Activated T-cell treated with anti-CD3 and anti-CD28 coated beads, Interleukin-2, amount 50 U/mL, for 4 hours (primary cell): ENCODE data around the gene TFB1M. TPM values are rescaled to one million over a fixed set of nuclear protein-coding genes. Genes with fewer than 3 reads are reported as not detected.

ENCODE experiments used
- ATAC-seq, 2 donors: fragments of 200-7000 bp; cut with Tn5 transposase; one replicate each; pipeline ENCODE4 v1.10.0; 2021
- DNase-seq: peaks from one replicate; pipeline ENCODE4 v3.0.0-alpha.2; 2020
- H3K27me3 Mint-ChIP-seq: one replicate; pipeline ENCODE4 v1.8.0; 2021; ENCODE audit warnings: low read depth, mixed read lengths
- H3K36me3 Mint-ChIP-seq: one replicate; pipeline ENCODE4 v1.8.0; 2022; ENCODE audit warnings: mixed read lengths; ENCODE audit not compliant: insufficient read depth
- H3K4me1 Mint-ChIP-seq: one replicate; pipeline ENCODE4 v1.8.0; 2021; ENCODE audit warnings: low read depth, mixed read lengths
- H3K4me3 Mint-ChIP-seq: one replicate; pipeline ENCODE4 v1.8.0; 2021; ENCODE audit warnings: mild to moderate bottlenecking, moderate library complexity, mixed read lengths
- H3K9me3 Mint-ChIP-seq: one replicate; pipeline ENCODE4 v1.8.0; 2021; ENCODE audit warnings: mixed read lengths
- total RNA-seq, 3 donors: library from RNA; stranded (reverse); gene quantifications; one replicate each; pipeline ENCODE4 v1.2.1, GENCODE V29; 2021

The TFB1M gene
- total RNA-seq, 3 donors from 2014 or later: 21.8 to 41.7 (median 27.4) TPM

- peaks cover 42% of the 10 kb centered on the region for H3K36me3 Mint-ChIP-seq
- no peaks in the 10 kb centered on the region for H3K9me3 Mint-ChIP-seq
- no peaks in the 10 kb centered on the region for H3K27me3 Mint-ChIP-seq
- peaks cover 6% of the 10 kb centered on the region for H3K4me1 Mint-ChIP-seq
- H3K4me3 Mint-ChIP-seq: no peak overlapping the region
- no peak for ATAC-seq
- no peak for DNase-seq
Measured at GRCh38 chr6:155301867-155302266, 12.4 kb downstream of the TFB1M start.

- ATAC-seq: no peak
- Mint-ChIP-seq H3K4me1 (peaks cover 5% of the 10 kb centered on the region), H3K9me3 (no peaks in the 10 kb centered on the region), H3K36me3 (peaks cover 36% of the 10 kb centered on the region), H3K27me3 (no peaks in the 10 kb centered on the region), H3K4me3 (no peak overlapping the region)
- DNase-seq: no peak
Measured at GRCh38 chr6:155297669-155298068, 16.6 kb downstream of the TFB1M start.

- DNase-seq (no peak), ATAC-seq (no peak)
- H3K27me3 Mint-ChIP-seq: no peaks in the 10 kb centered on the region
- no peaks in the 10 kb centered on the region for H3K9me3 Mint-ChIP-seq
- no peak overlapping the region for H3K4me3 Mint-ChIP-seq
- H3K4me1 Mint-ChIP-seq: peaks cover 4% of the 10 kb centered on the region
- peaks cover 50% of the 10 kb centered on the region for H3K36me3 Mint-ChIP-seq
Measured at GRCh38 chr6:155292711-155293110, 21.6 kb downstream of the TFB1M start.

GRCh38 chr6:155291291-155291690 is 23.0 kb downstream of the TFB1M start:
- no peak for DNase-seq
- ATAC-seq: no peak
- H3K27me3 Mint-ChIP-seq: no peaks in the 10 kb centered on the region
- peaks cover 5% of the 10 kb centered on the region for H3K4me1 Mint-ChIP-seq
- H3K36me3 Mint-ChIP-seq: peaks cover 44% of the 10 kb centered on the region
- no peak overlapping the region for H3K4me3 Mint-ChIP-seq
- H3K9me3 Mint-ChIP-seq: no peaks in the 10 kb centered on the region

GRCh38 chr6:155290491-155290890 is 23.8 kb downstream of the TFB1M start:
- no peak for DNase-seq
- Mint-ChIP-seq H3K36me3 (peaks cover 44% of the 10 kb centered on the region), H3K4me3 (no peak overlapping the region), H3K4me1 (peaks cover 5% of the 10 kb centered on the region), H3K9me3 (no peaks in the 10 kb centered on the region), H3K27me3 (no peaks in the 10 kb centered on the region)
- no peak for ATAC-seq

GRCh38 chr6:155287762-155288161 is 26.5 kb downstream of the TFB1M start:
- H3K4me3 Mint-ChIP-seq: no peak overlapping the region
- DNase-seq (no peak), ATAC-seq (no peak)
- H3K27me3 Mint-ChIP-seq: no peaks in the 10 kb centered on the region
- no peaks in the 10 kb centered on the region for H3K9me3 Mint-ChIP-seq
- H3K4me1 Mint-ChIP-seq: peaks cover 4% of the 10 kb centered on the region
- H3K36me3 Mint-ChIP-seq: peaks cover 50% of the 10 kb centered on the region

GRCh38 chr6:155284775-155285174 is 29.5 kb downstream of the TFB1M start:
- Mint-ChIP-seq H3K9me3 (no peaks in the 10 kb centered on the region), H3K27me3 (no peaks in the 10 kb centered on the region), H3K36me3 (peaks cover 41% of the 10 kb centered on the region), H3K4me1 (peaks cover 7% of the 10 kb centered on the region), H3K4me3 (no peak overlapping the region)
- DNase-seq: no peak
- no peak for ATAC-seq

- no peaks in the 10 kb centered on the region for H3K9me3 Mint-ChIP-seq
- no peak for ATAC-seq
- H3K36me3 Mint-ChIP-seq: peaks cover 30% of the 10 kb centered on the region
Measured at GRCh38 chr6:155278319-155279049, 35.8 kb downstream of the TFB1M start.

GRCh38 chr6:155276638-155277037 is 37.6 kb downstream of the TFB1M start:
- H3K9me3 Mint-ChIP-seq: no peaks in the 10 kb centered on the region
- H3K27me3 Mint-ChIP-seq: no peaks in the 10 kb centered on the region
- H3K4me3 Mint-ChIP-seq: no peak overlapping the region
- DNase-seq: no peak
- no peak for ATAC-seq
- H3K4me1 Mint-ChIP-seq: peaks cover 8% of the 10 kb centered on the region
- peaks cover 31% of the 10 kb centered on the region for H3K36me3 Mint-ChIP-seq

More at GRCh38 chr6:155278319-155279049, 35.8 kb downstream of the TFB1M start:
- peaks cover 6% of the 10 kb centered on the region for H3K4me1 Mint-ChIP-seq
- H3K27me3 Mint-ChIP-seq: no peaks in the 10 kb centered on the region
- H3K4me3 Mint-ChIP-seq: no peak overlapping the region
- DNase-seq: no peak

- no peaks in the 10 kb centered on the region for H3K9me3 Mint-ChIP-seq
- peaks cover 28% of the 10 kb centered on the region for H3K36me3 Mint-ChIP-seq
- ATAC-seq: no peak
Measured at GRCh38 chr6:155275808-155276480, 38.3 kb downstream of the TFB1M start.

GRCh38 chr6:155274533-155274932 is 39.8 kb downstream of the TFB1M start:
- no peaks in the 10 kb centered on the region for H3K27me3 Mint-ChIP-seq
- H3K4me3 Mint-ChIP-seq: no peak overlapping the region
- H3K36me3 Mint-ChIP-seq: peaks cover 31% of the 10 kb centered on the region
- DNase-seq: no peak
- H3K9me3 Mint-ChIP-seq: no peaks in the 10 kb centered on the region
- ATAC-seq: no peak
- H3K4me1 Mint-ChIP-seq: peaks cover 8% of the 10 kb centered on the region

More at GRCh38 chr6:155275808-155276480, 38.3 kb downstream of the TFB1M start:
- Mint-ChIP-seq H3K4me1 (peaks cover 8% of the 10 kb centered on the region), H3K27me3 (no peaks in the 10 kb centered on the region), H3K4me3 (no peak overlapping the region)
- DNase-seq: no peak

GRCh38 chr6:155274106-155274505 is 40.2 kb downstream of the TFB1M start:
- Mint-ChIP-seq H3K27me3 (no peaks in the 10 kb centered on the region), H3K4me1 (peaks cover 8% of the 10 kb centered on the region), H3K36me3 (peaks cover 28% of the 10 kb centered on the region), H3K4me3 (no peak overlapping the region), H3K9me3 (no peaks in the 10 kb centered on the region)
- DNase-seq: no peak
- ATAC-seq: no peak

GRCh38 chr6:155273431-155273830 is 40.9 kb downstream of the TFB1M start:
- Mint-ChIP-seq H3K36me3 (peaks cover 23% of the 10 kb centered on the region), H3K9me3 (no peaks in the 10 kb centered on the region), H3K27me3 (no peaks in the 10 kb centered on the region), H3K4me3 (no peak overlapping the region), H3K4me1 (peaks cover 8% of the 10 kb centered on the region)
- ATAC-seq: no peak
- no peak for DNase-seq

- ATAC-seq: no peak
- no peaks in the 10 kb centered on the region for H3K27me3 Mint-ChIP-seq
- H3K36me3 Mint-ChIP-seq: peaks cover 26% of the 10 kb centered on the region
- H3K4me1 Mint-ChIP-seq: peaks cover 11% of the 10 kb centered on the region
- no peaks in the 10 kb centered on the region for H3K9me3 Mint-ChIP-seq
- no peak overlapping the region for H3K4me3 Mint-ChIP-seq
- DNase-seq: no peak
Measured at GRCh38 chr6:155272353-155273232, 41.7 kb downstream of the TFB1M start.
